ENCODE results near the gene CAPNS1. TPM values are rescaled to one million over a fixed set of nuclear protein-coding genes. Genes with fewer than 3 reads are reported as not detected.
"Not testable (repeated sequence)": the region's sequence is repeated elsewhere in the genome, so short reads cannot be mapped to it uniquely, and the experiment has no call there.

CAPNS1 gene
- total and polyA plus RNA-seq, 5 donors from 2014 or later: 105 to 262 (median 152) TPM

DNA sequence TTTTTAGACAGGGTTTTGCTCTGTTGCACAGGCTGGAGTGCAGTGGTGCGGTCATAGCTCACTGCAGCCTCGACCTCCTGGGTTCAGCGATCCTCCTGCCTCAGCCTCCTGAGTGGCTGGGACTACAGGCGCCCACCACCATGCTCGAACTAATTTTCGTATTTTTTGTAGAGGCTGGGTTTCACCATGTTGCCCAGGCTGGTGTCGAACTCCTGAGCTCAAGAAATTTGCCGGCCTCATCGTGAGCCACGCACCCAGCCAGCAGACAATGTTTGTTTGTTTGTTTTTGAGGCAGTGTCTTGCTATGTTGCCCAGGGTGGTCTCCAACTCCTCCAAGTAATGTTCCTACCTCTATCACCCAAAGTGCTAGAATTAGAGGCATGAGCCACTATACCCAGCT lies 13.3 kb downstream of the CAPNS1 start:
- Mint-ChIP-seq H3K36me3 (peaks cover 24% of the 10 kb centered on the region), H3K4me3 (no peak overlapping the region), H3K9me3 (no peaks in the 10 kb centered on the region), H3K27ac (no peak overlapping the region), H3K27me3 (no peaks in the 10 kb centered on the region), H3K4me1 (peaks cover 0 to 9% (median 5%) of the 10 kb centered on the region in 4 donors)
- H3K27ac ChIP-seq (ENCODE audit: insufficient read depth, low read length, poor library complexity, severe bottlenecking): no peak overlapping the region
- H3K4me1 ChIP-seq (ENCODE audit: control insufficient read depth, insufficient read depth, low read length, poor library complexity, severe bottlenecking): no peaks in the 10 kb centered on the region
- DNase-seq: no peak
- no peak for ATAC-seq (ENCODE audit: low read depth in 2 of 2)
- H3K9me3 ChIP-seq (ENCODE audit: control insufficient read depth in 2 of 2, low read length in 2 of 2): no peaks in the 10 kb centered on the region
- H3K4me3 ChIP-seq (ENCODE audit: low read depth, low read length): no peak overlapping the region
- no peaks in the 10 kb centered on the region for H3K27me3 ChIP-seq (ENCODE audit: control insufficient read depth, insufficient read depth, low read length)
- H3K36me3 ChIP-seq (ENCODE audit: control insufficient read depth, insufficient read depth, low read length): peaks cover 23% of the 10 kb centered on the region

DNA sequence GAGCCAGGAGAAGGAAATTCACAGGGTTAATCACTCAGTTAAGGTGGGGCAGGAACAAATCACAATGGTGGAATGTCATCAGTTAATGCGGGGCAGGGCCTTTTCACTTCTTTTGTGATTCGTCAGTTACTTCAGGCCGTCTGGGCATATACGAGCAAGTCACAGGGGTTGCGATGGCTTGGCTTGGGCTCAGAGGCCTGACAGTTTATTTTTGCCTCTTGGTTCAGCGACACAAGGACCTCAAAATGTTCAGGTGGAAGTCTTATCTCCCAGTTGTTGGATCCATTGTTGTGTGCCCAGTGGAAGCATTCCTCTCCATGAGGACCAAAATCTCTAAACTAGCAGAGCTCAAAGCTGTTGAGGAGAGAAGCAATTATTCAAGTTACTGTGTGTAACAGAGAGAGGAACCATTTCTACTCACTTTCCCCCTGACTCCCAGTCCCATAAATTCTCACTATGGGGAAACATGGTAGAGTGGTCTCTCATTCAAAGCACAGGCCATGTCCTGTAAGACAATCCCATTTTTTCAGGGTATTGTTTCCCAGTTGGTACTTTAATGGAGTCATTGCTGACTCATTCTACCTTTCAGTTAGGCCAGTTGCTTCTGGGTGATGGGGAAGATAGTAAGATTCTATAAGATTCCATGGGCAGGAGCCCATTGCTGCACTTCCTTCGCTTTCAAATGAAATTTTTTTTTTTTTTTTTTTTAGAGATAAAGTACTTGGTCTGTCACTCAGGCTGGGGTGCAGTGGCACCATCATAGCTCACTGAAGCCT lies 21.1 kb downstream of the CAPNS1 start:
- Histone ChIP-seq H3K27ac (ENCODE audit: insufficient read depth, low read length, poor library complexity, severe bottlenecking) (no peak overlapping the region), H3K4me3 (ENCODE audit: low read depth, low read length) (no peak overlapping the region), H3K36me3 (ENCODE audit: control insufficient read depth, insufficient read depth, low read length) (no peaks in the 10 kb centered on the region), H3K4me1 (ENCODE audit: control insufficient read depth, insufficient read depth, low read length, poor library complexity, severe bottlenecking) (no peaks in the 10 kb centered on the region), H3K9me3 (ENCODE audit: control insufficient read depth in 2 of 2, low read length in 2 of 2) (no peaks in the 10 kb centered on the region), H3K27me3 (ENCODE audit: control insufficient read depth, insufficient read depth, low read length) (no peaks in the 10 kb centered on the region)
- Mint-ChIP-seq H3K4me1 (peaks cover 0 to 5% (median 1%) of the 10 kb centered on the region in 4 donors), H3K36me3 (peaks cover 6% of the 10 kb centered on the region), H3K27ac (peak overlapping the region in 1 of 3 donors; percentile 46), H3K4me3 (no peak overlapping the region), H3K9me3 (no peaks in the 10 kb centered on the region), H3K27me3 (no peaks in the 10 kb centered on the region)
- DNase-seq (no peak), ATAC-seq (ENCODE audit: low read depth in 2 of 2) (no peak)

DNA sequence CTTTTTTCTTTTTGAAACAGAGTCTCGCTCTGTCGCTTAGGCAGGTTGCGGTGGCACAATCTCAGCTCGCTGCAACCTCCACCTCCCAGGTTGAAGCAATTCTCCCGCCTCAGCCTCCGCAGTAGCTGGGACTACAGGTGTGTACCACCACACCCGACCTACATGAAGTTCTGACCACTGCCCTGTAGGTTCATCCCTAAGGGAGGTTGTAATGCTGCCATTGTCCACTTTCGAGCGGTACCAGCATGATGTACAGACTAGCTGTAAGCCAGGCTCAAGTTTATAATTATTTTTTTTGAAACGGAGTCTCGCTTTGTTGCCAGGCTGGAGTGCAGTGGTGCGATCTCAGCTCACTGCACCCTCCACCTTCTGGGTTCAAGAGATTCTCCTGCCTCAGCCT lies 23.9 kb downstream of the CAPNS1 start:
- Histone ChIP-seq H3K36me3 (ENCODE audit: control insufficient read depth, insufficient read depth, low read length) (no peaks in the 10 kb centered on the region), H3K27ac (ENCODE audit: insufficient read depth, low read length, poor library complexity, severe bottlenecking) (no peak overlapping the region), H3K4me3 (ENCODE audit: low read depth, low read length) (no peak overlapping the region), H3K4me1 (ENCODE audit: control insufficient read depth, insufficient read depth, low read length, poor library complexity, severe bottlenecking) (no peaks in the 10 kb centered on the region), H3K9me3 (ENCODE audit: control insufficient read depth in 2 of 2, low read length in 2 of 2) (no peaks in the 10 kb centered on the region), H3K27me3 (ENCODE audit: control insufficient read depth, insufficient read depth, low read length) (no peaks in the 10 kb centered on the region)
- no peaks in the 10 kb centered on the region for H3K9me3 Mint-ChIP-seq
- no peak overlapping the region for H3K27ac Mint-ChIP-seq
- peaks cover 5% of the 10 kb centered on the region for H3K36me3 Mint-ChIP-seq
- H3K4me1 Mint-ChIP-seq: peaks cover 0 to 4% (median 0%) of the 10 kb centered on the region in 4 donors
- H3K4me3 Mint-ChIP-seq: no peak overlapping the region
- no peak for DNase-seq
- no peak for ATAC-seq (ENCODE audit: low read depth in 2 of 2)
- no peaks in the 10 kb centered on the region for H3K27me3 Mint-ChIP-seq

DNA sequence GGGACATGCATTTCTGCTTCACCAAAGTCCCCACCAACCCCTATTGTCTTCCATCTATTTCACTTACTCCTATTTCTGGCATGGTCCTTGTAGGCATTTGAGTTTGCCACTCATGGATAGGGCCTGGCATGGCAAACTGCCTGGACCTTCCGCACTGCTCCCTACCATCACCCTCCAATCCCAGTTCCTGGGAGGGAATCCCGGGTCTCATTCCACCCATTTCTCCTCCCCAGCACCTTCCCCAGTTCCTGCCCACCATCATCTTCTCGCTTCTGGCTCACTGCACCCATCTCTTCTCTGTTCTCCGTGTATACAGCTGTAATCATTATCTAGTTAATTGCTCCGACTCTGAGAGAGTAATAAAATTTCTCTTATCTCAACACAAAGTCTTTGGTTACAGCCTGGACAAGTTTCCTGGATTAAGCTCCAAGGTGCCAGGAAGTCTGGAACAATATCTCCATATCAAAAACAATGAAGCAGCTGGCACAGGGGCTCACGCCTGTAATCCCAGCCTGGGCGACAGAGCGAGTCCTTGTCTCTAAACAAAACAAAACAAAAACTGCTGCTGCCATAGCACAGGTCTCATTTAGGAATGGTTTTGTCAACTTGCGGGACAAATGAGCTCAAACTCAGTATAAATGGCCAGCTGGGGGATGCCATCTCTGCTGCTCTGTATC lies 29.4 kb downstream of the CAPNS1 start:
- no peaks in the 10 kb centered on the region for H3K9me3 ChIP-seq (ENCODE audit: control insufficient read depth in 2 of 2, low read length in 2 of 2)
- no peaks in the 10 kb centered on the region for H3K36me3 ChIP-seq (ENCODE audit: control insufficient read depth, insufficient read depth, low read length)
- DNase-seq (no peak), ATAC-seq (ENCODE audit: low read depth in 2 of 2) (no peak)
- no peak overlapping the region for H3K27ac ChIP-seq (ENCODE audit: insufficient read depth, low read length, poor library complexity, severe bottlenecking)
- Mint-ChIP-seq H3K36me3 (no peaks in the 10 kb centered on the region), H3K4me3 (no peak overlapping the region), H3K27ac (no peak overlapping the region), H3K4me1 (peaks cover 4 to 6% (median 6%) of the 10 kb centered on the region in 4 donors), H3K27me3 (no peaks in the 10 kb centered on the region), H3K9me3 (no peaks in the 10 kb centered on the region)
- H3K4me3 ChIP-seq (ENCODE audit: low read depth, low read length): no peak overlapping the region
- H3K27me3 ChIP-seq (ENCODE audit: control insufficient read depth, insufficient read depth, low read length): no peaks in the 10 kb centered on the region
- peaks cover 4% of the 10 kb centered on the region for H3K4me1 ChIP-seq (ENCODE audit: control insufficient read depth, insufficient read depth, low read length, poor library complexity, severe bottlenecking)

DNA sequence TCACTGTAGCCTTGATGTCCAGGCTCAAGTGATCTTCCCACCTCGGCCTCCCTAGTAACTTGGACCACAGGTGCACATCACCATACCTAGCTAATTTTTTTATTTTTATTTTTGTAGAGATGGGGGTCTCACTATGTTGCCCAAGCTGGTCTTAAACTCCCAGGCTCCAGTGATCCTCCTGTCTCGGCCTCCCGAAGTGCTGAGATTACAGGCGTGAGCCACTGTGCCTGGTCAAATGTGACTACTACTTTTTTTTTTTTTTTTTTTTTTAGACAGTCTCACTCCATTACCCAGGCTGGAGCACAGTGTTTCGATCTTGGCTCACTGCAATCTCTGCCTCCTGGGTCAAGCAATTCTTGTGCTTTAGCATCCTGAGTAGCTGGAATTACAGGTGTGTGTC lies 33.0 kb downstream of the CAPNS1 start:
- H3K4me1 ChIP-seq (ENCODE audit: control insufficient read depth, insufficient read depth, low read length, poor library complexity, severe bottlenecking): peaks cover 4% of the 10 kb centered on the region
- H3K36me3 ChIP-seq (ENCODE audit: control insufficient read depth, insufficient read depth, low read length): no peaks in the 10 kb centered on the region
- no peaks in the 10 kb centered on the region for H3K27me3 ChIP-seq (ENCODE audit: control insufficient read depth, insufficient read depth, low read length)
- DNase-seq (no peak), ATAC-seq (ENCODE audit: low read depth in 2 of 2) (no peak)
- Mint-ChIP-seq H3K27me3 (no peaks in the 10 kb centered on the region), H3K27ac (no peak overlapping the region), H3K4me3 (no peak overlapping the region), H3K9me3 (no peaks in the 10 kb centered on the region), H3K4me1 (peaks cover 3 to 6% (median 5%) of the 10 kb centered on the region in 4 donors), H3K36me3 (no peaks in the 10 kb centered on the region)
- no peaks in the 10 kb centered on the region for H3K9me3 ChIP-seq (ENCODE audit: control insufficient read depth in 2 of 2, low read length in 2 of 2)
- no peak overlapping the region for H3K4me3 ChIP-seq (ENCODE audit: low read depth, low read length)
- no peak overlapping the region for H3K27ac ChIP-seq (ENCODE audit: insufficient read depth, low read length, poor library complexity, severe bottlenecking)

DNA sequence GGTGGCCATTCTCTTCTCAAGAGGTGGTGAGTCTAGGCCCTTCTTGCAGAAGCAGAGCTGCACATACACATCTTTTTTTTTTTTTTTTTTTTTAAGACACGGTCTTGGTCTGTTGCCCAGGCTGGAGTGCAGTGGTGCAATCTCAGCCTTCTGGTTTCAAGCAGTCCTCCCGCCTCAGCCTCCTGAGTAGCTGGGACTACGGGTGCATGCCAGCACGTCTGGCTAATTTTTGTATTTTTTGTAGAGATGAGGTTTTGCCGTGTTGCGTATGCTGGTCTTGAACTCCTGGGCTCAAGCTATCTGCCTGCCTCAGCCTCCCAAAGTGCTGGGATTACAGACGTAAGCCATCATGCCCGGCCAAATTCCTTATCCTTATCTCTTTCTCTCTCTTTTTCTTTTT lies 34.0 kb downstream of the CAPNS1 start:
- peak overlapping the region in 1 of 3 donors; percentile 86 for H3K27ac Mint-ChIP-seq
- H3K9me3 Mint-ChIP-seq; H3K36me3 Mint-ChIP-seq; H3K27me3 Mint-ChIP-seq; H3K36me3 ChIP-seq (ENCODE audit: control insufficient read depth, insufficient read depth, low read length); H3K4me3 Mint-ChIP-seq; H3K4me1 ChIP-seq (ENCODE audit: control insufficient read depth, insufficient read depth, low read length, poor library complexity, severe bottlenecking); ATAC-seq (ENCODE audit: low read depth in 2 of 2); H3K27me3 ChIP-seq (ENCODE audit: control insufficient read depth, insufficient read depth, low read length); H3K27ac ChIP-seq (ENCODE audit: insufficient read depth, low read length, poor library complexity, severe bottlenecking); H3K4me1 Mint-ChIP-seq; H3K4me3 ChIP-seq (ENCODE audit: low read depth, low read length); H3K9me3 ChIP-seq (ENCODE audit: control insufficient read depth in 2 of 2, low read length in 2 of 2); DNase-seq: not testable (repeated sequence)

DNA sequence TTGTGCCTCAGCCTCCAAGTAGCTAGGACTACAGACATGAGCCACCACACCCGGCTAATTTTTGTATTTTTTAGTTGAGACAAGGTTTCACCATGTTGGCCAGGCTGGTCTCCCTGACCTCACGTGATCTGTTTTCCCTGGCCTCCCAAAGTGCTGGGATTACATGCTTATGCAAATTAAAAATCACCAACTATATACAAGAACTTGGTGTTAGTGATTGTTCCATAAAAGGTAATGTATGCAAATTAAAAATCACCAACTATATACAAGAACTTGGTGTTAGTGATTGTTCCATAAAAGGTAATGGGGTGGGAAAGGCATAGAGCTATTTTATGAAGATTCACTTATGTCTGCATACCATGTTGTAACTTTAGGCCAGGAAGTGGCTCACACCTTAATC lies 39.2 kb downstream of the CAPNS1 start:
- not testable (repeated sequence) for DNase-seq, H3K27me3 Mint-ChIP-seq
- H3K36me3 Mint-ChIP-seq: peaks cover 18% of the 10 kb centered on the region

More for the DNA sequence above, 39.2 kb downstream of the CAPNS1 start:
- not testable (repeated sequence) for H3K27me3 ChIP-seq (ENCODE audit: control insufficient read depth, insufficient read depth, low read length); H3K4me1 ChIP-seq (ENCODE audit: control insufficient read depth, insufficient read depth, low read length, poor library complexity, severe bottlenecking); H3K9me3 ChIP-seq (ENCODE audit: control insufficient read depth in 2 of 2, low read length in 2 of 2); ATAC-seq (ENCODE audit: low read depth in 2 of 2); H3K9me3 Mint-ChIP-seq; H3K4me3 Mint-ChIP-seq; H3K4me3 ChIP-seq (ENCODE audit: low read depth, low read length); H3K4me1 Mint-ChIP-seq; H3K27ac ChIP-seq (ENCODE audit: insufficient read depth, low read length, poor library complexity, severe bottlenecking)
- H3K36me3 ChIP-seq (ENCODE audit: control insufficient read depth, insufficient read depth, low read length): peaks cover 12% of the 10 kb centered on the region
- H3K27ac Mint-ChIP-seq: peak overlapping the region in 2 of 3 donors; percentile 1 to 52

Data from CD4-positive, CD25-positive, alpha-beta regulatory T cell (primary cell).